Fibroblast of lung (primary cell): ENCODE measurements around the gene RADIL. TPM values are rescaled to one million over a fixed set of nuclear protein-coding genes. Genes with fewer than 3 reads are reported as not detected.

Experiments
- DNase-seq, 2 donors: peaks; one replicate each; pipeline versions ENCODE4 v3.0.0 to v3.0.0-alpha.2; 2010; ENCODE audit warnings: low read depth in 2 of 2
- H2AFZ ChIP-seq: 2 replicates; pipeline ENCODE4 v1.5.1; 2012; ENCODE audit warnings: low read length, control low read depth, inconsistent platforms
- H3K27ac ChIP-seq: 2 replicates; pipeline ENCODE4 v1.5.1; 2011; ENCODE audit warnings: low read length, control low read depth; ENCODE audit not compliant: insufficient read depth
- H3K27me3 ChIP-seq: 2 replicates; pipeline ENCODE4 v1.5.1; 2011; ENCODE audit warnings: mild to moderate bottlenecking, low read length; ENCODE audit not compliant: control insufficient read depth, insufficient read depth
- H3K36me3 ChIP-seq: 2 replicates; pipeline ENCODE4 v1.5.1; 2011; ENCODE audit warnings: low read length; ENCODE audit not compliant: control insufficient read depth, insufficient read depth
- H3K4me1 ChIP-seq: 2 replicates; pipeline ENCODE4 v1.5.1; 2011; ENCODE audit warnings: low read length; ENCODE audit not compliant: control insufficient read depth, insufficient read depth; ENCODE audit errors: extremely low read depth
- H3K4me2 ChIP-seq: 2 replicates; pipeline ENCODE4 v1.5.1; 2011; ENCODE audit warnings: low read length, control low read depth; ENCODE audit not compliant: insufficient read depth; ENCODE audit errors: extremely low read depth
- H3K4me3 ChIP-seq, 4 experiments: fragments of 200-600 bp in 1 of 4; sonication (generic) in 1 of 4; replicated peaks in 1 of 4; 2 replicates each; pipeline ENCODE4 v1.5.1; 2011 to 2016; ENCODE audit warnings: low read length in 4 of 4, low read depth in 3 of 4, mild to moderate bottlenecking in 3 of 4, control low read depth in 2 of 4, inconsistent platforms in 1 of 4, mixed read lengths in 1 of 4; ENCODE audit not compliant: insufficient read depth in 1 of 4; ENCODE audit errors: control extremely low read depth in 1 of 4
- H3K79me2 ChIP-seq: 2 replicates; pipeline ENCODE4 v1.5.1; 2012; ENCODE audit warnings: mild to moderate bottlenecking, low read length, inconsistent platforms; ENCODE audit not compliant: control insufficient read depth, insufficient read depth
- H3K9ac ChIP-seq: 2 replicates; pipeline ENCODE4 v1.5.1; 2011; ENCODE audit warnings: mild to moderate bottlenecking, low read length, control low read depth; ENCODE audit not compliant: insufficient read depth
- H3K9me3 ChIP-seq: 2 replicates; pipeline ENCODE4 v1.5.1; 2012; ENCODE audit warnings: low read depth, low read length; ENCODE audit not compliant: control insufficient read depth, insufficient read depth
- H4K20me1 ChIP-seq: 2 replicates; pipeline ENCODE4 v1.5.1; 2011; ENCODE audit warnings: low read length; ENCODE audit not compliant: control insufficient read depth, insufficient read depth; ENCODE audit errors: extremely low read depth
- EZH2 ChIP-seq: IDR thresholded peaks from 2 replicates; pipeline ENCODE4 v1.5.1; 2012; ENCODE audit warnings: low read length, control low read depth, mild to moderate bottlenecking; ENCODE audit errors: missing control alignments
- polyA plus RNA-seq, 2 donors: library from polyadenylated mRNA; depleted of rRNA in 1 of 2; stranded (reverse) in 1 of 2; unstranded in 1 of 2; fragments of >200 nt; gene quantifications; 2 replicates each; pipeline ENCODE4 v1.2.1, GENCODE V29; 2011 to 2012; ENCODE audit warnings: missing spikeins in 1 of 2
- total RNA-seq: library from RNA; depleted of rRNA; stranded (reverse); fragments of >200 nt; gene quantifications from 2 replicates; pipeline ENCODE4 v1.2.1, GENCODE V29; 2014
- TF ChIP-seq, protein P1 (sequence below), 2 donors: IDR thresholded peaks in 1 of 2; conservative IDR thresholded peaks in 1 of 2; 1 replicate in 1 of 2; 2 replicates in 1 of 2; pipeline ENCODE4 v1.5.1; 2011 to 2012; ENCODE audit warnings: low read length in 2 of 2, control low read depth in 1 of 2, inconsistent platforms in 1 of 2, low read depth in 1 of 2, mild to moderate bottlenecking in 1 of 2

RADIL gene
- total and polyA plus RNA-seq, 2 donors (not counting 1 experiment from before 2014, with no cell fraction given), result 0.33 to 0.85 TPM

- H3K4me1 ChIP-seq, result no peaks in the 10 kb centered on the region
- H3K36me3 ChIP-seq, result peaks cover 10% of the 10 kb centered on the region
- no peak overlapping the region for H2AFZ ChIP-seq
- H3K4me2 ChIP-seq, result no peak overlapping the region
- H3K4me3 ChIP-seq, result no peak overlapping the region
- TF ChIP-seq, protein P1, sequence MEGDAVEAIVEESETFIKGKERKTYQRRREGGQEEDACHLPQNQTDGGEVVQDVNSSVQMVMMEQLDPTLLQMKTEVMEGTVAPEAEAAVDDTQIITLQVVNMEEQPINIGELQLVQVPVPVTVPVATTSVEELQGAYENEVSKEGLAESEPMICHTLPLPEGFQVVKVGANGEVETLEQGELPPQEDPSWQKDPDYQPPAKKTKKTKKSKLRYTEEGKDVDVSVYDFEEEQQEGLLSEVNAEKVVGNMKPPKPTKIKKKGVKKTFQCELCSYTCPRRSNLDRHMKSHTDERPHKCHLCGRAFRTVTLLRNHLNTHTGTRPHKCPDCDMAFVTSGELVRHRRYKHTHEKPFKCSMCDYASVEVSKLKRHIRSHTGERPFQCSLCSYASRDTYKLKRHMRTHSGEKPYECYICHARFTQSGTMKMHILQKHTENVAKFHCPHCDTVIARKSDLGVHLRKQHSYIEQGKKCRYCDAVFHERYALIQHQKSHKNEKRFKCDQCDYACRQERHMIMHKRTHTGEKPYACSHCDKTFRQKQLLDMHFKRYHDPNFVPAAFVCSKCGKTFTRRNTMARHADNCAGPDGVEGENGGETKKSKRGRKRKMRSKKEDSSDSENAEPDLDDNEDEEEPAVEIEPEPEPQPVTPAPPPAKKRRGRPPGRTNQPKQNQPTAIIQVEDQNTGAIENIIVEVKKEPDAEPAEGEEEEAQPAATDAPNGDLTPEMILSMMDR (conservative IDR thresholded peaks at IDR 0.05 in 1 of 2, IDR thresholded peaks at IDR 0.05 in 1 of 2; ENCODE audit: low read depth in 1 of 2, low read length in 2 of 2), result no peak
- TF ChIP-seq EZH2, result no peak
- H3K79me2 ChIP-seq, result no peaks in the 10 kb centered on the region
- H3K27me3 ChIP-seq, result no peaks in the 10 kb centered on the region
- no peak overlapping the region for H3K9ac ChIP-seq
- no peaks in the 10 kb centered on the region for H3K9me3 ChIP-seq
- no peaks in the 10 kb centered on the region for H4K20me1 ChIP-seq
- DNase-seq, result peak; percentile 17 to 33
- no peak overlapping the region for H3K27ac ChIP-seq
Measured at GRCh38 chr7:4769761-4770160, 113.8 kb downstream of the RADIL start.

DNA sequence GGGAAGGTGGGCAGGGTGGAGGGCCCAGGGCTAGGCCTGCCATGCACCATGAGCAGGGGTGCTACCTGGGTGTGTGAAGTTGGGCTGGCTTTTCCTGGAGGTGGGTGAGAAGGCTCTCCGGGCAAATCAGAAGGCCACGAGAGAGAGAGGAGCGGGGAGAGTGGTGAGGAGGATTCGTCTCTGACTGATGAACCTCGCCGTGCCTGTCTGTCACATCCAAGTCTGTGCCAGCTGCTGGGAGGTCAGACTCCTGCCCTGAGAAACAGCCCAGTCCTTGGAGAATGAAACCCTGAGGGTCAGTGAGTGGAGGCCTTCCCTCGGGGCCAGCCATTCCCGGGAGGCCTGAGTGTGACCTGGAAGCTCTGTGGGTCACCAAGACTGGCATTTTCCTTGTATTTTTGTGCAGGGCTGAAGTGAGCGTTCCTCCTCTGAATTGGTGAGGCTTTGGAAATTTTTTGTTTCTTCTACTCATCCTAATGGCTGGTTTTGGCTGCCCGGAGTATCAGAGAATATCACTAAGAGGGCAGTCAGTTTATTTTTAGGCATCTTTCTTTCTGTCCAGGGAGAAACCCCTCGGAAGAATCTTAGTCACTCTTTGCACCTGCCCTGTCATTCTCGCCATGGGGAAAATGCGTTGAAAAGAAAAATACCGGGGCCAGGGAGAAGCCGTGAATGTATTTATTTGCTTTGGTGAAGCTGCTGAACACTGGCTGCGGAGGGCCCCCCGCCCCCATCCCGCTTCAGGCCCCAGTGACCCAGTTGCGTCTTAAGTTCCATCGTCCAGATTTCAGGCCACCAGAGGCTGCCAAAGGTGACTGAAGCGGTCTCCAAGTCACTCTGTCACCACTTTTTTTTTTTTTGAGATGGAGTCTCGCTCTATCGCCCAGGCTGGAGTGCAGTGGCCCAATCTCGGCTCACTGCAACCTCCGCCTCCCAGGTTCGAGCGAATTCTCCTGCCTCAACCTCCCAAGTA is 114.6 kb downstream of the RADIL start:
- Histone ChIP-seq H3K79me2 (no peaks in the 10 kb centered on the region), H3K27me3 (no peaks in the 10 kb centered on the region), H3K4me1 (no peaks in the 10 kb centered on the region), H3K9ac (no peak overlapping the region), H3K4me2 (no peak overlapping the region), H3K27ac (no peak overlapping the region), H3K4me3 (no peak overlapping the region), H3K9me3 (no peaks in the 10 kb centered on the region), H3K36me3 (peaks cover 16% of the 10 kb centered on the region), H2AFZ (no peak overlapping the region), H4K20me1 (no peaks in the 10 kb centered on the region)
- TF ChIP-seq, protein P1 (conservative IDR thresholded peaks at IDR 0.05 in 1 of 2, IDR thresholded peaks at IDR 0.05 in 1 of 2; ENCODE audit: low read depth in 1 of 2, low read length in 2 of 2), result no peak
- TF ChIP-seq EZH2, result no peak
- no peak for DNase-seq

DNA sequence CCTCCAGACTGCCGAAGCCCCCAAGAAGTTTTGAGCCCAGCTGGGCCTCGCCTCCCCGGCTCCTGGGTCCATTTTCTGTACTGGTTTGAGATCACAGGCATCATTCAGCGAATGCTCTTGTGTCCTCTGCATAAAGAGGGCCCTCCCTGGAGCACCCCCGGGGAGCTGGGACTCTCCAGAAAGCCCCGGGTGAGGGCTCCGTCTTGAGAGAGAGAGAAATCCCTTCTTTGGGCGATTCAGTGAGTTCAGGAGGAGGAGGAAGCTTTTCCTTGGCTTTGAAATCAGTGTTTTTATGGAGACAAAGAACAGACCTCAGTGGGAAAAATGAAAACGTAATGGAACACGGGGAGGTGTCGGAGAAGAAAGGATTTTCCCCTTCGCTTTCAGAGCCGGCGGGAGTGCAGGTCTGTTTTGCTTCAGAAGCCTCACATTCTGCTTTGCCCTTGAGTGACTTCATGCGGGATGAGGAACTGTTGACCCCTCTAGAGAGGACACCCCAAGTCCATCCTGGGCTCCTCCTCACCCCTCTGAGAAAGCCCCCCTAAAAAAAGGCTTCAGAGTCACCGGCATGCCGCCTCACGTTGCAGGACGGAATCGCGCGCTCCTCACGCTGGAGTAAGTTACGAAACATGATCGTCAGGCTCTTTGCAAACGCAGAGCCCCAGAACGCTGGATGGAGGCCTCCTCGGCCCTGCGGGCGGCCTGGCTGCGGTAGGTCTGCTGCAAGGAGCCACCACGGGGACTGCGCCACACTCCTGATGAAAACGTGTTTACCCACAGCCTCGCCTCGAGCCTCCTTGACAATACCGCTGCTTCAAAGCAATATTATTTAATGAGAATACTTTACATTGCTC is 116.6 kb downstream of the RADIL start:
- Histone ChIP-seq H3K9ac (no peak overlapping the region), H3K36me3 (peaks cover 24% of the 10 kb centered on the region), H4K20me1 (no peaks in the 10 kb centered on the region), H3K4me2 (no peak overlapping the region), H3K27me3 (no peaks in the 10 kb centered on the region), H3K79me2 (no peaks in the 10 kb centered on the region), H3K4me1 (no peaks in the 10 kb centered on the region), H3K4me3 (no peak overlapping the region), H2AFZ (no peak overlapping the region), H3K27ac (no peak overlapping the region), H3K9me3 (no peaks in the 10 kb centered on the region)
- TF ChIP-seq, protein P1 (conservative IDR thresholded peaks at IDR 0.05 in 1 of 2, IDR thresholded peaks at IDR 0.05 in 1 of 2; ENCODE audit: low read depth in 1 of 2, low read length in 2 of 2), result no peak
- no peak for TF ChIP-seq EZH2
- no peak for DNase-seq
